Fibroblast of lung (primary cell): ENCODE results near the gene ADM. TPM values are rescaled to one million over a fixed set of nuclear protein-coding genes. Genes with fewer than 3 reads are reported as not detected.

Source experiments
- DNase-seq, 2 donors: peaks; one replicate each; pipeline versions ENCODE4 v3.0.0 to v3.0.0-alpha.2; 2010; ENCODE audit warnings: low read depth in 2 of 2
- H2AFZ ChIP-seq: 2 replicates; pipeline ENCODE4 v1.5.1; 2012; ENCODE audit warnings: low read length, control low read depth, inconsistent platforms
- H3K27ac ChIP-seq: 2 replicates; pipeline ENCODE4 v1.5.1; 2011; ENCODE audit warnings: low read length, control low read depth; ENCODE audit not compliant: insufficient read depth
- H3K27me3 ChIP-seq: 2 replicates; pipeline ENCODE4 v1.5.1; 2011; ENCODE audit warnings: mild to moderate bottlenecking, low read length; ENCODE audit not compliant: control insufficient read depth, insufficient read depth
- H3K36me3 ChIP-seq: 2 replicates; pipeline ENCODE4 v1.5.1; 2011; ENCODE audit warnings: low read length; ENCODE audit not compliant: control insufficient read depth, insufficient read depth
- H3K4me1 ChIP-seq: 2 replicates; pipeline ENCODE4 v1.5.1; 2011; ENCODE audit warnings: low read length; ENCODE audit not compliant: control insufficient read depth, insufficient read depth; ENCODE audit errors: extremely low read depth
- H3K4me2 ChIP-seq: 2 replicates; pipeline ENCODE4 v1.5.1; 2011; ENCODE audit warnings: low read length, control low read depth; ENCODE audit not compliant: insufficient read depth; ENCODE audit errors: extremely low read depth
- H3K4me3 ChIP-seq, 4 experiments: fragments of 200-600 bp in 1 of 4; sonication (generic) in 1 of 4; replicated peaks in 1 of 4; 2 replicates each; pipeline ENCODE4 v1.5.1; 2011 to 2016; ENCODE audit warnings: low read length in 4 of 4, low read depth in 3 of 4, mild to moderate bottlenecking in 3 of 4, control low read depth in 2 of 4, inconsistent platforms in 1 of 4, mixed read lengths in 1 of 4; ENCODE audit not compliant: insufficient read depth in 1 of 4; ENCODE audit errors: control extremely low read depth in 1 of 4
- H3K79me2 ChIP-seq: 2 replicates; pipeline ENCODE4 v1.5.1; 2012; ENCODE audit warnings: mild to moderate bottlenecking, low read length, inconsistent platforms; ENCODE audit not compliant: control insufficient read depth, insufficient read depth
- H3K9ac ChIP-seq: 2 replicates; pipeline ENCODE4 v1.5.1; 2011; ENCODE audit warnings: mild to moderate bottlenecking, low read length, control low read depth; ENCODE audit not compliant: insufficient read depth
- H3K9me3 ChIP-seq: 2 replicates; pipeline ENCODE4 v1.5.1; 2012; ENCODE audit warnings: low read depth, low read length; ENCODE audit not compliant: control insufficient read depth, insufficient read depth
- H4K20me1 ChIP-seq: 2 replicates; pipeline ENCODE4 v1.5.1; 2011; ENCODE audit warnings: low read length; ENCODE audit not compliant: control insufficient read depth, insufficient read depth; ENCODE audit errors: extremely low read depth
- CTCF ChIP-seq, 2 donors: IDR thresholded peaks in 1 of 2; conservative IDR thresholded peaks in 1 of 2; 1 replicate in 1 of 2; 2 replicates in 1 of 2; pipeline ENCODE4 v1.5.1; 2011 to 2012; ENCODE audit warnings: low read length in 2 of 2, control low read depth in 1 of 2, inconsistent platforms in 1 of 2, low read depth in 1 of 2, mild to moderate bottlenecking in 1 of 2
- EZH2 ChIP-seq: IDR thresholded peaks from 2 replicates; pipeline ENCODE4 v1.5.1; 2012; ENCODE audit warnings: low read length, control low read depth, mild to moderate bottlenecking; ENCODE audit errors: missing control alignments
- polyA plus RNA-seq, 2 donors: library from polyadenylated mRNA; depleted of rRNA in 1 of 2; stranded (reverse) in 1 of 2; unstranded in 1 of 2; fragments of >200 nt; gene quantifications; 2 replicates each; pipeline ENCODE4 v1.2.1, GENCODE V29; 2011 to 2012; ENCODE audit warnings: missing spikeins in 1 of 2
- total RNA-seq: library from RNA; depleted of rRNA; stranded (reverse); fragments of >200 nt; gene quantifications from 2 replicates; pipeline ENCODE4 v1.2.1, GENCODE V29; 2014

The ADM gene
- total and polyA plus RNA-seq, 2 donors (not counting 1 experiment from before 2014, with no cell fraction given): 989 to 1,010 TPM

GRCh38 chr11:10333490-10333889 lies 28.6 kb downstream of the ADM start:
- Histone ChIP-seq H2AFZ (no peak overlapping the region), H3K36me3 (no peaks in the 10 kb centered on the region), H3K27ac (no peak overlapping the region)

GRCh38 chr11:10338287-10338686 lies 33.4 kb downstream of the ADM start:
- Histone ChIP-seq H3K9ac (no peak overlapping the region), H3K9me3 (no peaks in the 10 kb centered on the region), H4K20me1 (no peaks in the 10 kb centered on the region), H2AFZ (no peak overlapping the region), H3K27ac (no peak overlapping the region), H3K4me2 (no peak overlapping the region), H3K4me3 (no peak overlapping the region), H3K27me3 (no peaks in the 10 kb centered on the region), H3K4me1 (no peaks in the 10 kb centered on the region), H3K36me3 (no peaks in the 10 kb centered on the region), H3K79me2 (no peaks in the 10 kb centered on the region)
- DNase-seq: no peak
- TF ChIP-seq CTCF (conservative IDR thresholded peaks at IDR 0.05 in 1 of 2, IDR thresholded peaks at IDR 0.05 in 1 of 2; ENCODE audit: low read depth in 1 of 2, low read length in 2 of 2) (no peak), EZH2 (no peak)

More at GRCh38 chr11:10333490-10333889, 28.6 kb downstream of the ADM start:
- Histone ChIP-seq H3K4me2 (no peak overlapping the region), H4K20me1 (no peaks in the 10 kb centered on the region), H3K4me3 (no peak overlapping the region), H3K4me1 (peaks cover 11% of the 10 kb centered on the region), H3K79me2 (no peaks in the 10 kb centered on the region), H3K9ac (no peak overlapping the region), H3K27me3 (no peaks in the 10 kb centered on the region), H3K9me3 (no peaks in the 10 kb centered on the region)
- DNase-seq: no peak
- TF ChIP-seq CTCF (conservative IDR thresholded peaks at IDR 0.05 in 1 of 2, IDR thresholded peaks at IDR 0.05 in 1 of 2; ENCODE audit: low read depth in 1 of 2, low read length in 2 of 2) (no peak), EZH2 (no peak)

GRCh38 chr11:10348650-10349280 lies 43.9 kb downstream of the ADM start:
- H2AFZ ChIP-seq: no peak overlapping the region
- peak; percentile 84 for DNase-seq
- H3K9me3 ChIP-seq: no peaks in the 10 kb centered on the region
- H3K79me2 ChIP-seq: no peaks in the 10 kb centered on the region
- no peaks in the 10 kb centered on the region for H4K20me1 ChIP-seq
- no peaks in the 10 kb centered on the region for H3K36me3 ChIP-seq
- TF ChIP-seq EZH2: no peak
- no peak overlapping the region for H3K4me2 ChIP-seq
- H3K27ac ChIP-seq: peak overlapping the region; percentile 36
- H3K9ac ChIP-seq: no peak overlapping the region
- H3K4me1 ChIP-seq: peaks cover 23% of the 10 kb centered on the region
- H3K4me3 ChIP-seq: no peak overlapping the region
- no peaks in the 10 kb centered on the region for H3K27me3 ChIP-seq
